Caco-2 (cell line): ENCODE measurements around the gene AJUBA. TPM values are rescaled to one million over a fixed set of nuclear protein-coding genes. Genes with fewer than 3 reads are reported as not detected.

Source experiments
- BruUV-seq: library from RNA; stranded (reverse); fragments of 400-500 nt; replicated peaks from 2 replicates; lab custom pipeline; 2021; lab: Mats Ljungman, UMichigan
- CTCF ChIA-PET: fragments of 300-600 bp; sonication (Branson Sonifier 250); formaldehyde crosslinking; loops from one replicate; lab custom pipeline; 2022; ENCODE audit warnings: antibody characterized with exemption; lab: Charles Lee
- POLR2A ChIA-PET: fragments of 300-600 bp; sonication (Branson Sonifier 250); formaldehyde crosslinking; loops from one replicate; lab custom pipeline; 2022; ENCODE audit warnings: antibody characterized with exemption; lab: Charles Lee
- DNase-seq, 2 experiments: peaks; one replicate each; pipeline versions ENCODE4 v3.0.0 to v3.0.0-alpha.2; 2020 to 2022
- H3K27me3 ChIP-seq: replicated peaks from 2 replicates; pipeline ENCODE4 v1.6.0; 2011; ENCODE audit warnings: low read length; ENCODE audit not compliant: control insufficient read depth, insufficient read depth
- H3K36me3 ChIP-seq: 2 replicates; pipeline ENCODE4 v1.5.1; 2011; ENCODE audit warnings: low read length; ENCODE audit not compliant: control insufficient read depth, insufficient read depth
- H3K4me1 ChIP-seq: fragments of 250-450 bp; sonication (Bioruptor Pico); 2 replicates; pipeline ENCODE4 v1.5.1; 2020; ENCODE audit warnings: mild to moderate bottlenecking
- H3K4me3 ChIP-seq: 2 replicates; pipeline ENCODE4 v1.5.1; 2011; ENCODE audit warnings: low read depth, mild to moderate bottlenecking, control low read depth, low read length
- H3K9me3 ChIP-seq: fragments of 250-450 bp; sonication (Bioruptor Pico); 2 replicates; pipeline ENCODE4 v1.5.1; 2020; ENCODE audit warnings: mild to moderate bottlenecking, moderate library complexity
- H3K27ac Mint-ChIP-seq: one replicate; pipeline ENCODE4 v1.8.0; 2022; ENCODE audit warnings: mixed read lengths; ENCODE audit not compliant: unreplicated experiment
- H3K27me3 Mint-ChIP-seq: one replicate; pipeline ENCODE4 v1.8.0; 2022; ENCODE audit warnings: mixed read lengths; ENCODE audit not compliant: insufficient read depth, unreplicated experiment
- H3K36me3 Mint-ChIP-seq: one replicate; pipeline ENCODE4 v1.8.0; 2022; ENCODE audit warnings: mild to moderate bottlenecking, mixed read lengths; ENCODE audit not compliant: insufficient read depth, unreplicated experiment
- H3K4me1 Mint-ChIP-seq: one replicate; pipeline ENCODE4 v1.8.0; 2022; ENCODE audit warnings: low read depth, mixed read lengths; ENCODE audit not compliant: unreplicated experiment
- H3K4me3 Mint-ChIP-seq: one replicate; pipeline ENCODE4 v1.8.0; 2022; ENCODE audit warnings: mild to moderate bottlenecking, moderate library complexity, mixed read lengths; ENCODE audit not compliant: unreplicated experiment
- H3K9me3 Mint-ChIP-seq: one replicate; pipeline ENCODE4 v1.8.0; 2022; ENCODE audit warnings: mixed read lengths; ENCODE audit not compliant: unreplicated experiment
- CTCF ChIP-seq, 2 experiments: fragments of 200-600 bp in 1 of 2; IDR thresholded peaks; 1 replicate in 1 of 2; 2 replicates in 1 of 2; pipeline versions ENCODE4 v1.5.1 to v1.8.0; 2011 to 2022; ENCODE audit warnings: antibody characterized with exemption in 1 of 2, control low read depth in 1 of 2, inconsistent platforms in 1 of 2, low read depth in 1 of 2, low read length in 1 of 2, mild to moderate bottlenecking in 1 of 2, moderate library complexity in 1 of 2; ENCODE audit not compliant: insufficient read depth in 1 of 2, severe bottlenecking in 1 of 2, unreplicated experiment in 1 of 2
- intact Hi-C: fragments of 100-400 bp; cut with micrococcal nuclease; formaldehyde crosslinking; loops from one replicate; pipeline ENCODE4 v1.10.0; 2022; ENCODE audit not compliant: unreplicated experiment
- total RNA-seq: library from RNA; stranded (reverse); gene quantifications from 2 replicates; pipeline ENCODE4 v1.2.3, GENCODE V29; 2022

Gene AJUBA
- total RNA-seq, 1 experiment from 2014 or later: 211 TPM

- BruUV-seq: no TSS peak
- Mint-ChIP-seq H3K9me3 (no peaks in the 10 kb centered on the region), H3K4me1 (peaks cover 10% of the 10 kb centered on the region), H3K27ac (no peak overlapping the region), H3K4me3 (no peak overlapping the region), H3K27me3 (no peaks in the 10 kb centered on the region), H3K36me3 (peaks cover 13% of the 10 kb centered on the region)
- Histone ChIP-seq H3K36me3 (no peaks in the 10 kb centered on the region), H3K4me3 (no peak overlapping the region), H3K27me3 (no peaks in the 10 kb centered on the region), H3K4me1 (peaks cover 9% of the 10 kb centered on the region), H3K9me3 (no peaks in the 10 kb centered on the region)
- POLR2A ChIA-PET: no interaction called here
- TF ChIP-seq CTCF (IDR thresholded peaks at IDR 0.05; ENCODE audit: insufficient read depth in 1 of 2, low read depth in 1 of 2, low read length in 1 of 2, severe bottlenecking in 1 of 2, unreplicated experiment in 1 of 2): no peak
- CTCF ChIA-PET: interaction anchor here (0.6 to 1.3 kb wide), 2 partner anchors 25 to 1440 kb away, joined by 3 read pairs; partner anchors contain the start of gene OR10G3
- intact Hi-C loops: no loop called here
- DNase-seq: no peak
Observed at GRCh38 chr14:23020143-23021128, 38.1 kb upstream of the AJUBA start.

- Histone ChIP-seq H3K9me3 (no peaks in the 10 kb centered on the region), H3K4me1 (no peaks in the 10 kb centered on the region), H3K36me3 (no peaks in the 10 kb centered on the region), H3K27me3 (no peaks in the 10 kb centered on the region), H3K4me3 (no peak overlapping the region)
- Mint-ChIP-seq H3K9me3 (no peaks in the 10 kb centered on the region), H3K27me3 (no peaks in the 10 kb centered on the region), H3K4me3 (no peak overlapping the region), H3K4me1 (no peaks in the 10 kb centered on the region), H3K36me3 (peaks cover 5% of the 10 kb centered on the region), H3K27ac (no peak overlapping the region)
- no TSS peak for BruUV-seq
- no peak for DNase-seq
- CTCF ChIA-PET: no interaction called here
- POLR2A ChIA-PET: no interaction called here
- no peak for TF ChIP-seq CTCF (IDR thresholded peaks at IDR 0.05; ENCODE audit: insufficient read depth in 1 of 2, low read depth in 1 of 2, low read length in 1 of 2, severe bottlenecking in 1 of 2, unreplicated experiment in 1 of 2)
- intact Hi-C loops: no loop called here
Observed at GRCh38 chr14:23018107-23018506, 35.8 kb upstream of the AJUBA start.

- no peak overlapping the region for H3K4me3 ChIP-seq
- H3K36me3 ChIP-seq: no peaks in the 10 kb centered on the region
- ChIA-PET POLR2A (interaction anchor here (0.6 kb wide), 1 partner anchor 48 kb away, joined by 11 read pairs; no protein-coding TSS in a partner anchor), CTCF (interaction anchor here (1.2 kb wide), 1 partner anchor 10 kb away, joined by 3 read pairs; no protein-coding TSS in a partner anchor)
- Mint-ChIP-seq H3K27me3 (no peaks in the 10 kb centered on the region), H3K4me3 (no peak overlapping the region), H3K4me1 (no peaks in the 10 kb centered on the region), H3K27ac (no peak overlapping the region), H3K36me3 (no peaks in the 10 kb centered on the region), H3K9me3 (no peaks in the 10 kb centered on the region)
- intact Hi-C loops: no loop called here
- H3K4me1 ChIP-seq: no peaks in the 10 kb centered on the region
- BruUV-seq: no TSS peak
- TF ChIP-seq CTCF (IDR thresholded peaks at IDR 0.05; ENCODE audit: insufficient read depth in 1 of 2, low read depth in 1 of 2, low read length in 1 of 2, severe bottlenecking in 1 of 2, unreplicated experiment in 1 of 2): no peak
- no peaks in the 10 kb centered on the region for H3K9me3 ChIP-seq
- no peaks in the 10 kb centered on the region for H3K27me3 ChIP-seq
- no peak for DNase-seq
Observed at GRCh38 chr14:23017091-23017490, 34.7 kb upstream of the AJUBA start.
